ENCODE results near the gene MRPL34. TPM values are rescaled to one million over a fixed set of nuclear protein-coding genes. Genes with fewer than 3 reads are reported as not detected.
A peak's percentile ranks its signal among the peaks of the same experiment; 100 is the strongest.

Gene MRPL34
- total RNA-seq, 2 donors from 2014 or later, result 127 to 184 TPM

DNA sequence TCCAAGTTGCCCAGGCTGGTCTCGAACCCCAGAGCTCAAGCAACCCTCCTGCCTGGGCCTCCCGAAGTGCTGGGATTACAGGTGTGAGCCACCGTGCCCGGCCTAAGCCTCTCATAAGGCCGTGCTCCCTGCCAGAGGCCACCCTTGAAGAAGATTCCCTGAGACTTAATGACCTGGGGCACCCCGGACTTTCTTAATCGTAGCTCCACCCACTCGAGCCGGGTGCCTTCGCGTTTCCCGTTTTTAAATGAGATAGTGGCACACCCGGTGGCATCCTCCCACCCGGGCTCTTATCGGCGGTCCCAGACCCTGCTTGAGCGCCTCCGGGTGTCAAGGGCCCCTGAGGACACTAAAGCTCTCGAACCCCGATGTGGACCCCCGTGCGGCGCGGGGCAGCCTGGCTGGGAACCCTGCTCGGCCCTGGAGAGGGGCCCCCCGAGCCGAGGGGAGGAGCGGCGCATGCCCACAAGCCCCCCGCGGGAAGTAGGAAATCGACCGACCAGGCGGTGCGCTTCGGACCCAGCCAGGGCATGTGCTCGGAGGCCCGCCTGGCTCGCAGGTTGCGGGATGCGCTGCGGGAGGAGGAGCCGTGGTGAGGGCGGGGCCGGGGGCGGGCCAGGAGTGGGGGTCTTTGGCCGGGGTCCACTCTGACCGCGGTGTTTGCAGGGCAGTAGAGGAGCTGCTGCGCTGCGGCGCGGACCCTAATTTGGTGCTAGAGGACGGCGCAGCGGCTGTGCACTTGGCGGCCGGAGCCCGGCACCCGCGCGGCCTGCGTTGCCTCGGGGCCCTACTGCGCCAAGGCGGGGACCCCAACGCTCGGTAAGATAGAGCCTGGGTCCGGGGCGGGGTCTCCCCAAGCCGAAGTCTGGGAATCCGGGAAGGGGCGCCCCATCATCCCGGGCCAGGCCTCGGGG is 24.0 kb upstream of the MRPL34 start, which contains the start of gene ANKLE1:
ANKLE1 (plus strand) TSS at position 511 of the 914 bp plus-strand sequence; CDS start at position 531, 20 bp downstream.
- Histone ChIP-seq H3K9me3 (no peaks in the 10 kb centered on the region), H3K27me3 (peaks cover 8% of the 10 kb centered on the region), H3K4me3 (peak within 1 kb of the TSS; percentile 24), H3K36me3 (no peaks in the 10 kb centered on the region), H3K27ac (no peak within 1 kb of the TSS), H3K9ac (ENCODE audit: low read depth in 2 of 2, low read length in 2 of 2) (peak within 1 kb of the TSS in 1 of 2 donors; percentile 34), H3K4me1 (peaks cover 12% of the 10 kb centered on the region)
- intact Hi-C loops (cut with DNase I), result loop anchor here (2.0 kb wide), 2 partner anchors 77 to 213 kb away; no protein-coding TSS in a partner anchor
- no peak for TF ChIP-seq CTCF (IDR thresholded peaks at IDR 0.05)
- no peak for DNase-seq

DNA sequence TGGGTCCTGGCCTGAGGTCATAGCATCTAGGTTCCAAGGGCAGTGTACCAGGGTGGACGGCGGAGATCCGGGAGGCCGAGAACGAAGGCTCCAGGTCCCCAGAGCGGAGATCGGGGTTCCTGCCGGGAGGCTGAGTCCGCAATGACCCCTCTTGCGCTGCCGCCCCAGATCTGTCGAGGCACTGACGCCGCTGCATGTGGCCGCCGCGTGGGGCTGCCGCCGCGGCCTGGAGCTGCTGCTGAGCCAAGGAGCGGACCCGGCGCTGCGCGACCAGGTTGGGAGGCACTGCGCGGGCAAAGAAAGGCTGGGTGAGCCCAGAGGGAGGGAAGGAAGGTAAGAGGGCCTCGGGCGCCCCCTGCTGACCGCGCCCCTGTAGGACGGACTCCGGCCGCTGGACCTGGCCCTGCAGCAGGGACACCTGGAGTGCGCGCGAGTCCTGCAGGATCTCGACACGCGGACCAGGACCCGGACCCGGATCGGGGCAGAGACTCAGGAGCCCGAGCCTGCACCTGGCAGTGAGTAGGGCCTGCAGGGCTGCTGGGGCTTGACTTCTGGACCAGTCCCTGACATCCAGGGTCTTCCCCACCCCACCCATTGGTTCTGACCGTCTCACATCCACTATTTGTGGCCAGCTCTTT is 23.1 kb upstream of the MRPL34 start:
- Histone ChIP-seq H3K9ac (ENCODE audit: low read depth in 2 of 2, low read length in 2 of 2) (peak overlapping the region in 1 of 2 donors; percentile 34), H3K27me3 (peaks cover 8% of the 10 kb centered on the region), H3K9me3 (no peaks in the 10 kb centered on the region), H3K4me1 (peaks cover 12% of the 10 kb centered on the region), H3K27ac (no peak overlapping the region), H3K4me3 (peak overlapping the region; percentile 24), H3K36me3 (no peaks in the 10 kb centered on the region)
- peak; percentile 87 for DNase-seq
- TF ChIP-seq CTCF (IDR thresholded peaks at IDR 0.05), result peak; percentile 93
- intact Hi-C loops (cut with DNase I), result loop anchor here (2.0 kb wide), 2 partner anchors 78 to 214 kb away; no protein-coding TSS in a partner anchor

- Histone ChIP-seq H3K9ac (ENCODE audit: low read depth in 2 of 2, low read length in 2 of 2) (no peak overlapping the region), H3K36me3 (no peaks in the 10 kb centered on the region), H3K4me1 (peaks cover 12% of the 10 kb centered on the region), H3K9me3 (no peaks in the 10 kb centered on the region), H3K27me3 (peaks cover 8% of the 10 kb centered on the region), H3K4me3 (no peak overlapping the region), H3K27ac (no peak overlapping the region)
- no peak for TF ChIP-seq CTCF (IDR thresholded peaks at IDR 0.05)
- intact Hi-C loops (cut with DNase I), result loop anchor here (2.0 kb wide), 2 partner anchors 79 to 215 kb away; no protein-coding TSS in a partner anchor
- no peak for DNase-seq
Measured at GRCh38 chr19:17283504-17283996, 22.1 kb upstream of the MRPL34 start.

- peaks cover 8% of the 10 kb centered on the region for H3K27me3 ChIP-seq
- TF ChIP-seq CTCF (IDR thresholded peaks at IDR 0.05), result no peak
- H3K4me1 ChIP-seq, result peaks cover 12% of the 10 kb centered on the region
- intact Hi-C loops (cut with DNase I), result no loop called here
- no peaks in the 10 kb centered on the region for H3K36me3 ChIP-seq
- H3K4me3 ChIP-seq, result no peak overlapping the region
- no peak overlapping the region for H3K27ac ChIP-seq
- H3K9me3 ChIP-seq, result no peaks in the 10 kb centered on the region
- no peak for DNase-seq
- H3K9ac ChIP-seq (ENCODE audit: low read depth in 2 of 2, low read length in 2 of 2), result no peak overlapping the region
Measured at GRCh38 chr19:17285415-17286135, 20.1 kb upstream of the MRPL34 start.

DNA sequence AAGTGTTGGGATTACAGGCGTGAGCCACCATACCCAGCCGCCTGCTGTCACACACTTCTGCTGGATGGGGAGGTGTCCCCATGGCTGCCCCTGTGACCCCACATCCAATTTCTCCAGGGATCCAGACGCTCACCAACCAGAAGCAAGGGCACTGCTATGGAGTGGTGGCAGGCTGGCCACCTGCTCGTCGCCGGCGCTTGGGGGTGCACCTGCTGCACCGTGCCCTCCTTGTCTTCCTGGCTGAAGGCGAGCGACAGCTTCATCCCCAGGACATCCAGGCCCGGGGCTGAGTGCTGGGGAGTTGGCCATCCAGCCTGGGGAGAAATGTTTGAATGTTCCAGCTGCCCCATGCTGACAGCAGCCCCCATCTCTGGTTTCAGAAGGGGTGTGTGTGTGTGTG is 19.4 kb upstream of the MRPL34 start:
- DNase-seq, result no peak
- no peak for TF ChIP-seq CTCF (IDR thresholded peaks at IDR 0.05)
- intact Hi-C loops (cut with DNase I), result no loop called here
- Histone ChIP-seq H3K27ac (no peak overlapping the region), H3K9ac (ENCODE audit: low read depth in 2 of 2, low read length in 2 of 2) (no peak overlapping the region), H3K4me3 (no peak overlapping the region), H3K9me3 (no peaks in the 10 kb centered on the region), H3K27me3 (peaks cover 8% of the 10 kb centered on the region), H3K4me1 (peaks cover 12% of the 10 kb centered on the region), H3K36me3 (no peaks in the 10 kb centered on the region)
